WI38 (cell line): ENCODE measurements around the gene TAS2R39.

ENCODE experiments used
- H3K4me3 ChIP-seq: 2 replicates; pipeline ENCODE4 v1.5.1; 2011; ENCODE audit warnings: low read depth, mild to moderate bottlenecking, control low read depth, low read length
- TF ChIP-seq, protein P1 (sequence below): IDR thresholded peaks from 2 replicates; pipeline ENCODE4 v1.5.1; 2012; ENCODE audit warnings: low read depth, mild to moderate bottlenecking, control low read depth, low read length

The TAS2R39 gene

DNA sequence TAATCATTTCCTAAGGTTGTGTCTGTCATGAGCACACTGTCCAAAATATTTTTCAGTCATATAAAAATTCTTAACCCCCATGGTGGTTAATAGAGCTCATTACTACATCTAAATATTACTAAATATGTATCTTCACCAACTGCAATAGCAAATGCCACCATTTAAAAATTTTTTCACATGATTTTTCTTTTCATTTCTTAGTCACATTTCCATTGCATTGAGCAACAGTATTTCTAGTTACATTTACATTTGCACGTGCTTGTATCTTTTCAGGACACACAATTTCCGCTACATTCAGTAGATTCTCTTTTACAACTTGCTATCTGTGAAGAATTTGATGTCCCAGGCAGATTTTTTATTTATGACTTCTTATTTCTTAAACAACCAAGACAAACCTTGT is 33.5 kb downstream of the TAS2R39 start:
- no peak overlapping the region for H3K4me3 ChIP-seq
- TF ChIP-seq, protein P1, sequence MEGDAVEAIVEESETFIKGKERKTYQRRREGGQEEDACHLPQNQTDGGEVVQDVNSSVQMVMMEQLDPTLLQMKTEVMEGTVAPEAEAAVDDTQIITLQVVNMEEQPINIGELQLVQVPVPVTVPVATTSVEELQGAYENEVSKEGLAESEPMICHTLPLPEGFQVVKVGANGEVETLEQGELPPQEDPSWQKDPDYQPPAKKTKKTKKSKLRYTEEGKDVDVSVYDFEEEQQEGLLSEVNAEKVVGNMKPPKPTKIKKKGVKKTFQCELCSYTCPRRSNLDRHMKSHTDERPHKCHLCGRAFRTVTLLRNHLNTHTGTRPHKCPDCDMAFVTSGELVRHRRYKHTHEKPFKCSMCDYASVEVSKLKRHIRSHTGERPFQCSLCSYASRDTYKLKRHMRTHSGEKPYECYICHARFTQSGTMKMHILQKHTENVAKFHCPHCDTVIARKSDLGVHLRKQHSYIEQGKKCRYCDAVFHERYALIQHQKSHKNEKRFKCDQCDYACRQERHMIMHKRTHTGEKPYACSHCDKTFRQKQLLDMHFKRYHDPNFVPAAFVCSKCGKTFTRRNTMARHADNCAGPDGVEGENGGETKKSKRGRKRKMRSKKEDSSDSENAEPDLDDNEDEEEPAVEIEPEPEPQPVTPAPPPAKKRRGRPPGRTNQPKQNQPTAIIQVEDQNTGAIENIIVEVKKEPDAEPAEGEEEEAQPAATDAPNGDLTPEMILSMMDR: no peak

DNA sequence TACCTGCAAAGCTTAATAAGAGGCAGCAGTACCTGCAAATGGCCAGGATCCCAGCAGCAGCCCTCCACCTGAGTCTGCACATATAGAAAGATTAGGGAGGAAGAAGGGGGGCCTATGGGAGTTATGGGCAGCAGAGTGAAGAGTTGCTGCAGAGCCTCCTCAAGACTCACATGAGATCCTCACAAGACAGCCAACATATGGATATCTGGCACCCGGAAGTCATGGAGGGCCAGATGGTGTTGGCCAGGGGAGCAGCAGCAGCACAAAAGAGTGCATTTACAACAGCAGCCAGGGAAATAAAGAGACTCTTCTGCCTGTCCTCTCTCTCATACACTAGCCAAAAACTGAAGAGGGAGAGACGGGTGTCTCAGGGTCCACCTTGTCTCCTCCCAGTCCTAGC is 34.6 kb downstream of the TAS2R39 start:
- no peak overlapping the region for H3K4me3 ChIP-seq
- TF ChIP-seq, protein P1: no peak

DNA sequence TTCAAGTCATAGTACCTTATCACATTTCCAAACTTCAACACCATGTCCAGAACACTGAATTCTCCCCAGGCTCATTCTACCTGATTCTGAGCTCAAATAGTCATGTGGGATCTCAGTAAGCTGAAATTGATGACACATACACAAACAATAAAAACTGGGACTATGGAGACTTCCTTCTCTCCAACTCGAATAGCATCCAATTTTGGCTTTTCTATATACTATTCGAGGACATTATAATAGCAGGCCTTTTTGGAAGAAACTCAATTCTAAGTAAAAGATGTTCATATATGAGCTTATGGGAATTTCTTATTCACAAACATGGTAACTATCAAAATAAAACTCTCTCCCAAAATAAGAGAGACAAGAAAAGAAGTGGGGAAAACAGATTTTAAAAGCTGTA is 38.1 kb downstream of the TAS2R39 start:
- TF ChIP-seq, protein P1: no peak
- no peak overlapping the region for H3K4me3 ChIP-seq

DNA sequence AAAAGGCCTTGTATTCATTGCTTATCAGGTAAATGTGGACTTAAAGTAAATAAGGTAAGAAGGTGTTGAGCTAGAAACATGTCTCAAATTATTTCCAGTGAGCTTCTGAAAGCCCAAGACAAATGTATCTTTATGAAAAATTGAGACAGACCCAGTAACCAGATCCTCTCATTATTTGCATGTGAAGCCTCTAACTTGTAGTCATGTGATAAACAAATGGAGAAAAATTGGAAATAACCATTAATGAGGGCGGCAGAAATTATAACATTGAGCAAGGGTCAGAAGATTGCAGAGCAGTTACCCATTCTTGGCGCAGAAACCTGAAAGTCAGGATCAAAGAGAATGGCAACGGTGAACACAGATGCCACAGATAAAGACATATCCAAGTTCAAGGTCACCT is 38.5 kb downstream of the TAS2R39 start, which contains the start of gene TAS2R40:
Gene TAS2R40 (plus strand): TSS at position 301 of the 400 bp plus-strand sequence. CDS start 42 bp downstream, at position 343.
- TF ChIP-seq, protein P1: no peak
- H3K4me3 ChIP-seq: no peak within 1 kb of the TSS

DNA sequence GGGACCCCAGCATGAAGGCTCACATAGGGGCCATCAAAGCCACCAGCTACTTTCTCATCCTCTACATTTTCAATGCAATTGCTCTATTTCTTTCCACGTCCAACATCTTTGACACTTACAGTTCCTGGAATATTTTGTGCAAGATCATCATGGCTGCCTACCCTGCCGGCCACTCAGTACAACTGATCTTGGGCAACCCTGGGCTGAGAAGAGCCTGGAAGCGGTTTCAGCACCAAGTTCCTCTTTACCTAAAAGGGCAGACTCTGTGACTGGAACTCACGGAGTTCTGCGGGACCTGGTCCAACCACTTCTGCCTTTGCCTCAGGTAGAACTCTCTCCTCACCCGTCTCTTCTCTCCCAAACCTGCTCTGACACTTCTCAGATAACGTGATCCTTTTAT is 39.6 kb downstream of the TAS2R39 start:
- no peak overlapping the region for H3K4me3 ChIP-seq
- TF ChIP-seq, protein P1: no peak

DNA sequence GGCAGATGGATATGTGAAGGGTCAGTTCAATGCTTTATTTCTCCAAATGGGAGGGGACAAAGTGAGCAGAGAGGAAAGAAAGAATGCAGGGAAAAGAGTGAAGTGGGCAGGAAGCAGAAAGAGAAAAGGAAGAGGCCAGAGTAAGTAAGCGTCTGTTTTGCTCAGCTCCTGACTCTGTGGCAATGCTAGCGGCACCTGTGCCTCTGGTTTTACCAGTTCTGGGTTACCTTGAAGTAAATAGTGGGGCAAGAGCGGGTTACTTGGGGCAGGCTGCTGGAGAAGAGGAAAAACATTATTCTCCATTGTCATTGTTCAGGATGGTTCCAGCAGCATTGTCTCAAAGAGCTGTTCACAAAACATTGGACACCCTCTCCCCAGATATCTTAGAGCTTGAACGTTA is 40.6 kb downstream of the TAS2R39 start:
- H3K4me3 ChIP-seq: no peak overlapping the region
- TF ChIP-seq, protein P1: no peak

DNA sequence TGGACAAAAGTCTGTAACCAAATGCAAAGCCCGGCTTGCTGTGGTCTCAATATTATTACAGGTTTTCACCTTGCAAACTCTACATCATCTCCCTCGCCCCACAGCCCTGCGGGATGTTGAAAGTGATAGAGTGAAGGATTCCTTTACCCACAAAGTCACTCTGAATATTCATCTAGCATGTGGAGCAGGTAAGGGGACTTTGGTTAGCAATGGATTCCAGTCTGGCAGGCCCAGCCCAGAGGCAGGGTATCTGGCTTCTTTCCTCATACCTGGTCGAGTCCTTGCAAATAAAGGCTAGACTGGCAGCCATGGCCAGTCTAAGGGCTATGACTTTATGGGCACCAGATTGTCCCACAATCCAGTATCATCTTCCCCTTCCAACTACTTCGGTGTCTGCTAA is 41.8 kb downstream of the TAS2R39 start:
- H3K4me3 ChIP-seq: no peak overlapping the region
- TF ChIP-seq, protein P1: no peak
